Ovary (tissue), 3 donors: Measurements from ENCODE around the gene PRSS38.

Experiments used
- CTCF ChIP-seq, 3 donors: fragments of 450-650 bp in 2 of 3; fragments of 200-600 bp in 1 of 3; IDR thresholded peaks; one replicate each; pipeline versions ENCODE4 v1.5.1 to v1.8.0; 2016 to 2022; ENCODE audit warnings: antibody characterized with exemption in 3 of 3, mild to moderate bottlenecking in 1 of 3
- EP300 ChIP-seq: sonication (generic); formaldehyde crosslinking; IDR thresholded peaks from one replicate; pipeline ENCODE4 v1.6.1; 2017; ENCODE audit warnings: antibody characterized with exemption
- POLR2A ChIP-seq: fragments of 450-650 bp; IDR thresholded peaks from one replicate; pipeline ENCODE4 v1.6.1; 2017; ENCODE audit warnings: antibody characterized with exemption, mild to moderate bottlenecking, moderate library complexity
- donor health status: DM: no; HTN: no; CAD: no.

GRCh38 chr1:227823537-227823936 is 8.1 kb downstream of the PRSS38 start:
- TF ChIP-seq CTCF (IDR thresholded peaks at IDR 0.05) = no peak
- no peak for TF ChIP-seq EP300
- no peak for TF ChIP-seq POLR2A
